ENCODE results near the gene GALNTL6.

GALNTL6 gene

GRCh38 chr4:172998527-172999469 is 1185.6 kb downstream of the GALNTL6 start:
- Histone ChIP-seq H2AFZ (ENCODE audit: low read depth, low read length, severe bottlenecking) (no peak overlapping the region), H3K27ac (ENCODE audit: low read depth, low read length) (no peak overlapping the region), H3K9ac (ENCODE audit: low read length) (no peak overlapping the region), H3K9me3 (ENCODE audit: insufficient read depth, low read length) (no peaks in the 10 kb centered on the region), H3K36me3 (ENCODE audit: low read length) (no peaks in the 10 kb centered on the region), H3K4me3 (ENCODE audit: insufficient read depth, low read length, poor library complexity, severe bottlenecking) (no peak overlapping the region), H3K79me2 (ENCODE audit: insufficient read depth, low read length) (no peaks in the 10 kb centered on the region), H3K27me3 (ENCODE audit: low read length) (no peaks in the 10 kb centered on the region), H4K20me1 (ENCODE audit: low read depth, low read length) (no peaks in the 10 kb centered on the region), H3K4me2 (ENCODE audit: low read depth, low read length, poor library complexity, severe bottlenecking) (no peak overlapping the region), H3K9me2 (replicated peaks; ENCODE audit: insufficient read depth, low read length) (no peaks in the 10 kb centered on the region), H3F3A (ENCODE audit: insufficient read depth) (no peaks in the 10 kb centered on the region)
- TF ChIP-seq EZH2phosphoT487 (conservative IDR thresholded peaks at IDR 0.05; ENCODE audit: low read length), result no peak
- TF ChIP-seq CTCF (IDR thresholded peaks at IDR 0.05; ENCODE audit: insufficient read depth, low read length, poor library complexity, severe bottlenecking), result no peak

GRCh38 chr4:173001571-173001970 is 1188.4 kb downstream of the GALNTL6 start:
- H3K79me2 ChIP-seq (ENCODE audit: insufficient read depth, low read length), result no peaks in the 10 kb centered on the region
- no peaks in the 10 kb centered on the region for H3K27me3 ChIP-seq (ENCODE audit: low read length)

GRCh38 chr4:173002830-173003561 is 1189.8 kb downstream of the GALNTL6 start:
- Histone ChIP-seq H3K27me3 (ENCODE audit: low read length) (no peaks in the 10 kb centered on the region), H3K27ac (ENCODE audit: low read depth, low read length) (no peak overlapping the region)

More at GRCh38 chr4:173001571-173001970, 1188.4 kb downstream of the GALNTL6 start:
- Histone ChIP-seq H3K36me3 (ENCODE audit: low read length) (no peaks in the 10 kb centered on the region), H4K20me1 (ENCODE audit: low read depth, low read length) (no peaks in the 10 kb centered on the region), H2AFZ (ENCODE audit: low read depth, low read length, severe bottlenecking) (no peak overlapping the region), H3K9ac (ENCODE audit: low read length) (no peak overlapping the region), H3K9me3 (ENCODE audit: insufficient read depth, low read length) (no peaks in the 10 kb centered on the region), H3K4me2 (ENCODE audit: low read depth, low read length, poor library complexity, severe bottlenecking) (no peak overlapping the region), H3K4me3 (ENCODE audit: insufficient read depth, low read length, poor library complexity, severe bottlenecking) (no peak overlapping the region), H3K9me2 (replicated peaks; ENCODE audit: insufficient read depth, low read length) (no peaks in the 10 kb centered on the region), H3K27ac (ENCODE audit: low read depth, low read length) (no peak overlapping the region), H3F3A (ENCODE audit: insufficient read depth) (no peaks in the 10 kb centered on the region)
- TF ChIP-seq EZH2phosphoT487 (conservative IDR thresholded peaks at IDR 0.05; ENCODE audit: low read length), result no peak
- no peak for TF ChIP-seq CTCF (IDR thresholded peaks at IDR 0.05; ENCODE audit: insufficient read depth, low read length, poor library complexity, severe bottlenecking)

More at GRCh38 chr4:173002830-173003561, 1189.8 kb downstream of the GALNTL6 start:
- no peaks in the 10 kb centered on the region for H4K20me1 ChIP-seq (ENCODE audit: low read depth, low read length)
- H3K4me2 ChIP-seq (ENCODE audit: low read depth, low read length, poor library complexity, severe bottlenecking), result no peak overlapping the region
- no peak overlapping the region for H3K9ac ChIP-seq (ENCODE audit: low read length)
- no peaks in the 10 kb centered on the region for H3K9me2 ChIP-seq (replicated peaks; ENCODE audit: insufficient read depth, low read length)
- no peaks in the 10 kb centered on the region for H3K36me3 ChIP-seq (ENCODE audit: low read length)
- H2AFZ ChIP-seq (ENCODE audit: low read depth, low read length, severe bottlenecking), result no peak overlapping the region
- H3K79me2 ChIP-seq (ENCODE audit: insufficient read depth, low read length), result no peaks in the 10 kb centered on the region
- TF ChIP-seq CTCF (IDR thresholded peaks at IDR 0.05; ENCODE audit: insufficient read depth, low read length, poor library complexity, severe bottlenecking), result no peak
- no peak for TF ChIP-seq EZH2phosphoT487 (conservative IDR thresholded peaks at IDR 0.05; ENCODE audit: low read length)
- H3F3A ChIP-seq (ENCODE audit: insufficient read depth), result no peaks in the 10 kb centered on the region
- no peaks in the 10 kb centered on the region for H3K9me3 ChIP-seq (ENCODE audit: insufficient read depth, low read length)
- H3K4me3 ChIP-seq (ENCODE audit: insufficient read depth, low read length, poor library complexity, severe bottlenecking), result no peak overlapping the region
